ENCODE results near the gene LPCAT1. TPM values are rescaled to one million over a fixed set of nuclear protein-coding genes. Genes with fewer than 3 reads are reported as not detected.

The LPCAT1 gene
- total RNA-seq, 1 donor from 2014 or later: 24.2 TPM

GRCh38 chr5:1555011-1555807 is 31.4 kb upstream of the LPCAT1 start:
- DNase-seq: peak; percentile 31

GRCh38 chr5:1554410-1554967 is 30.7 kb upstream of the LPCAT1 start:
- no peak for DNase-seq

- DNase-seq: no peak
Measured at GRCh38 chr5:1553539-1554409, 30.0 kb upstream of the LPCAT1 start.

GRCh38 chr5:1552521-1553255 is 28.9 kb upstream of the LPCAT1 start:
- DNase-seq: peak; percentile 86

- peak; percentile 25 for DNase-seq
Measured at GRCh38 chr5:1551426-1552301, 27.9 kb upstream of the LPCAT1 start.

GRCh38 chr5:1550287-1551076 is 26.7 kb upstream of the LPCAT1 start:
- DNase-seq: no peak

- no peak for DNase-seq
Measured at GRCh38 chr5:1549475-1550030, 25.8 kb upstream of the LPCAT1 start.

- DNase-seq: no peak
Measured at GRCh38 chr5:1548702-1549474, 25.1 kb upstream of the LPCAT1 start.

GRCh38 chr5:1547655-1548054 is 23.9 kb upstream of the LPCAT1 start:
- DNase-seq: no peak

GRCh38 chr5:1547236-1547635 is 23.5 kb upstream of the LPCAT1 start:
- DNase-seq: no peak

GRCh38 chr5:1546556-1546955 is 22.8 kb upstream of the LPCAT1 start:
- DNase-seq: no peak

GRCh38 chr5:1545805-1546355 is 22.1 kb upstream of the LPCAT1 start:
- DNase-seq: no peak

GRCh38 chr5:1545126-1545804 is 21.5 kb upstream of the LPCAT1 start:
- DNase-seq: no peak

- no peak for DNase-seq
Measured at GRCh38 chr5:1544294-1544961, 20.7 kb upstream of the LPCAT1 start.

- DNase-seq: no peak
Measured at GRCh38 chr5:1543398-1544293, 19.9 kb upstream of the LPCAT1 start.

- no peak for DNase-seq
Measured at GRCh38 chr5:1542781-1543180, 19.0 kb upstream of the LPCAT1 start.
